H1 (cell line): ENCODE results near the gene PHLDA3.

Experiments
- CHD2 ChIP-seq: IDR thresholded peaks from 2 replicates; pipeline ENCODE4 v1.6.1; 2012; ENCODE audit warnings: low read length, improper control_type of control experiment
- CTCF ChIP-seq, 3 experiments: IDR thresholded peaks; 1 replicate in 2 of 3; 2 replicates in 1 of 3; pipeline versions ENCODE4 v1.5.1 to v1.6.1; 2011; ENCODE audit warnings: low read length in 3 of 3, mild to moderate bottlenecking in 3 of 3, inconsistent platforms in 2 of 3, low read depth in 1 of 3, moderate library complexity in 1 of 3; ENCODE audit not compliant: insufficient read depth in 1 of 3; ENCODE audit errors: control extremely low read depth in 1 of 3
- EP300 ChIP-seq, 2 experiments: IDR thresholded peaks; 1 replicate in 1 of 2; 2 replicates in 1 of 2; pipeline ENCODE4 v1.6.1; 2011 to 2012; ENCODE audit warnings: low read depth in 2 of 2, low read length in 2 of 2, mild to moderate bottlenecking in 2 of 2, borderline replicate concordance in 1 of 2, inconsistent platforms in 1 of 2, moderate library complexity in 1 of 2
- EZH2 ChIP-seq: fragments of 200-600 bp; sonication (generic); IDR thresholded peaks from 2 replicates; pipeline ENCODE4 v1.7.1; 2012; ENCODE audit warnings: low read depth, mild to moderate bottlenecking, moderate library complexity, low read length, inconsistent platforms; ENCODE audit not compliant: severe bottlenecking
- MAX ChIP-seq: IDR thresholded peaks from 2 replicates; pipeline ENCODE4 v1.6.1; 2012; ENCODE audit warnings: inconsistent platforms
- PHF8 ChIP-seq: fragments of 200-600 bp; sonication (generic); conservative IDR thresholded peaks from 2 replicates; pipeline ENCODE4 v1.7.1; 2012; ENCODE audit warnings: low read depth, mild to moderate bottlenecking, inconsistent platforms, low read length, moderate library complexity

GRCh38 chr1:201456499-201457309, 12.3 kb downstream of the PHLDA3 start:
- no peak for TF ChIP-seq EZH2
- TF ChIP-seq CTCF (IDR thresholded peaks at IDR 0.05; ENCODE audit: control extremely low read depth in 1 of 3, insufficient read depth in 1 of 3, low read depth in 1 of 3, low read length in 3 of 3): no peak
- TF ChIP-seq PHF8: no peak
- no peak for TF ChIP-seq CHD2
- no peak for TF ChIP-seq EP300 (IDR thresholded peaks at IDR 0.05; ENCODE audit: borderline replicate concordance in 1 of 2, low read depth in 2 of 2, low read length in 2 of 2)
- TF ChIP-seq MAX: no peak
